H9 (cell line): ENCODE measurements around the gene LRRC55. TPM values are rescaled to one million over a fixed set of nuclear protein-coding genes. Genes with fewer than 3 reads are reported as not detected.

ENCODE experiments used
- DNase-seq: peaks from one replicate; pipeline ENCODE4 v3.0.0-alpha.2; 2017
- H2AFZ ChIP-seq: one replicate; pipeline ENCODE4 v1.6.1; 2013; ENCODE audit warnings: mild to moderate bottlenecking, low read length, control low read depth, moderate library complexity
- H2AK5ac ChIP-seq: 2 replicates; pipeline ENCODE4 v1.6.1; 2013; ENCODE audit warnings: low read length, control low read depth, mixed read lengths; ENCODE audit not compliant: insufficient read length
- H2BK120ac ChIP-seq: one replicate; pipeline ENCODE4 v1.6.1; 2013; ENCODE audit warnings: low read depth, mild to moderate bottlenecking, low read length, control low read depth, inconsistent platforms; ENCODE audit not compliant: poor library complexity, severe bottlenecking
- H2BK12ac ChIP-seq: 2 replicates; pipeline ENCODE4 v1.6.1; 2013; ENCODE audit warnings: low read length, control low read depth, mixed read lengths, low read depth; ENCODE audit not compliant: insufficient read length
- H2BK15ac ChIP-seq: 2 replicates; pipeline ENCODE4 v1.6.1; 2013; ENCODE audit warnings: low read depth, low read length, control low read depth
- H2BK20ac ChIP-seq: one replicate; pipeline ENCODE4 v1.6.1; 2013; ENCODE audit warnings: low read depth, mild to moderate bottlenecking, low read length, control low read depth, inconsistent platforms; ENCODE audit not compliant: poor library complexity, severe bottlenecking
- H2BK5ac ChIP-seq: 2 replicates; pipeline ENCODE4 v1.6.1; 2013; ENCODE audit warnings: low read length, control low read depth, mixed read lengths; ENCODE audit not compliant: insufficient read length
- H3K14ac ChIP-seq: 2 replicates; pipeline ENCODE4 v1.6.1; 2013; ENCODE audit warnings: low read length, control low read depth; ENCODE audit not compliant: insufficient read depth
- H3K18ac ChIP-seq: 2 replicates; pipeline ENCODE4 v1.6.1; 2013; ENCODE audit warnings: low read depth, mild to moderate bottlenecking, mixed read lengths, low read length, control low read depth; ENCODE audit not compliant: insufficient read length
- H3K23ac ChIP-seq: 2 replicates; pipeline ENCODE4 v1.6.1; 2013; ENCODE audit warnings: low read length, control low read depth, mixed read lengths, low read depth; ENCODE audit not compliant: insufficient read length
- H3K23me2 ChIP-seq: 2 replicates; pipeline ENCODE4 v1.6.1; 2013; ENCODE audit warnings: low read depth, mild to moderate bottlenecking, mixed read lengths, low read length, control low read depth; ENCODE audit not compliant: insufficient read length, poor library complexity, severe bottlenecking
- H3K27ac ChIP-seq: 2 replicates; pipeline ENCODE4 v1.5.1; 2013; ENCODE audit warnings: low read length, control low read depth, mixed read lengths, low read depth; ENCODE audit not compliant: insufficient read length
- H3K27me3 ChIP-seq: 2 replicates; pipeline ENCODE4 v1.6.1; 2013; ENCODE audit warnings: low read length, control low read depth, inconsistent platforms; ENCODE audit not compliant: insufficient read depth
- H3K4ac ChIP-seq: 2 replicates; pipeline ENCODE4 v1.6.1; 2013; ENCODE audit warnings: low read depth, mild to moderate bottlenecking, control low read depth, inconsistent platforms, low read length, moderate library complexity
- H3K4me1 ChIP-seq: 2 replicates; pipeline ENCODE4 v1.6.1; 2013; ENCODE audit warnings: low read length, control low read depth, inconsistent platforms; ENCODE audit not compliant: insufficient read depth
- H3K4me2 ChIP-seq: 2 replicates; pipeline ENCODE4 v1.6.1; 2013; ENCODE audit warnings: low read length, control low read depth, mixed read lengths; ENCODE audit not compliant: insufficient read length, insufficient read depth
- H3K56ac ChIP-seq: 2 replicates; pipeline ENCODE4 v1.6.1; 2013; ENCODE audit warnings: low read depth, mild to moderate bottlenecking, mixed read lengths, low read length, control low read depth; ENCODE audit not compliant: insufficient read length
- H3K79me1 ChIP-seq: 2 replicates; pipeline ENCODE4 v1.6.1; 2013; ENCODE audit warnings: low read depth, mild to moderate bottlenecking, moderate library complexity, low read length, control low read depth, inconsistent platforms; ENCODE audit not compliant: insufficient read depth, poor library complexity, severe bottlenecking
- H3K79me2 ChIP-seq: 2 replicates; pipeline ENCODE4 v1.6.1; 2013; ENCODE audit warnings: low read length, control low read depth, inconsistent platforms; ENCODE audit not compliant: insufficient read depth
- H3K9ac ChIP-seq: 2 replicates; pipeline ENCODE4 v1.6.1; 2013; ENCODE audit warnings: low read length, control low read depth, mixed read lengths; ENCODE audit not compliant: insufficient read length; ENCODE audit errors: extremely low read depth
- H3K9me3 ChIP-seq: one replicate; pipeline ENCODE4 v1.6.1; 2013; ENCODE audit warnings: low read depth, low read length, inconsistent platforms; ENCODE audit not compliant: control insufficient read depth
- H3T11ph ChIP-seq: one replicate; pipeline ENCODE4 v1.6.1; 2013; ENCODE audit warnings: mild to moderate bottlenecking, low read length, control low read depth, inconsistent platforms
- H4K20me1 ChIP-seq: one replicate; pipeline ENCODE4 v1.6.1; 2013; ENCODE audit not compliant: control insufficient read depth, insufficient read length, insufficient read depth
- H4K5ac ChIP-seq: 2 replicates; pipeline ENCODE4 v1.6.1; 2013; ENCODE audit warnings: low read depth, mild to moderate bottlenecking, mixed read lengths, low read length, control low read depth; ENCODE audit not compliant: insufficient read length
- H4K8ac ChIP-seq: replicated peaks from 2 replicates; pipeline ENCODE4 v1.6.1; 2013; ENCODE audit warnings: low read length, control low read depth, mixed read lengths, low read depth; ENCODE audit not compliant: insufficient read length
- H4K91ac ChIP-seq: 2 replicates; pipeline ENCODE4 v1.6.1; 2013; ENCODE audit warnings: low read depth, mild to moderate bottlenecking, moderate library complexity, mixed read lengths, low read length, control low read depth; ENCODE audit not compliant: insufficient read length
- H3K27ac Mint-ChIP-seq, 3 experiments: 2 replicates in 2 of 3; 3 replicates in 1 of 3; pipeline ENCODE4 v1.8.0; 2020 to 2021; ENCODE audit warnings: mixed read lengths in 3 of 3, mild to moderate bottlenecking in 1 of 3, moderate library complexity in 1 of 3
- H3K27me3 Mint-ChIP-seq: 2 replicates; pipeline ENCODE4 v1.8.0; 2021; ENCODE audit warnings: low read depth, mild to moderate bottlenecking, moderate library complexity, mixed read lengths
- H3K36me3 Mint-ChIP-seq, 3 experiments: 2 replicates in 2 of 3; 3 replicates in 1 of 3; pipeline ENCODE4 v1.8.0; 2020 to 2021; ENCODE audit warnings: low read depth in 3 of 3, mixed read lengths in 3 of 3; ENCODE audit not compliant: insufficient read depth in 1 of 3
- H3K4me1 Mint-ChIP-seq, 2 experiments: 2 replicates each; pipeline ENCODE4 v1.8.0; 2020; ENCODE audit warnings: mixed read lengths in 2 of 2
- H3K4me3 Mint-ChIP-seq, 2 experiments: 2 replicates in 1 of 2; 3 replicates in 1 of 2; pipeline ENCODE4 v1.8.0; 2020 to 2021; ENCODE audit warnings: mild to moderate bottlenecking in 2 of 2, mixed read lengths in 2 of 2, moderate library complexity in 1 of 2
- H3K9me3 Mint-ChIP-seq, 2 experiments: 2 replicates in 1 of 2; 3 replicates in 1 of 2; pipeline ENCODE4 v1.8.0; 2020; ENCODE audit warnings: mild to moderate bottlenecking in 2 of 2, mixed read lengths in 2 of 2, moderate library complexity in 1 of 2
- WGBS: extraction: QIAGEN DNeasy Blood & Tissue Kit; methylation state at CpG from one replicate; pipeline ENCODE4 v1.1.7; 2013; ENCODE audit warnings: missing lambda C conversion rate, low lambda C conversion rate, mixed read lengths; ENCODE audit not compliant: insufficient read length; ENCODE audit errors: extremely low coverage; 5-methylcytosine and 5-hydroxymethylcytosine counted together
- total RNA-seq: library from RNA; stranded (reverse); gene quantifications from 2 replicates; pipeline ENCODE4 v1.2.1, GENCODE V29; 2021
- TF ChIP-seq, protein P1 (sequence below): fragments of 200-600 bp; sonication (generic); conservative IDR thresholded peaks from 3 replicates; pipeline ENCODE4 v1.8.0; 2021; ENCODE audit warnings: antibody characterized with exemption, mild to moderate bottlenecking

The LRRC55 gene
- total RNA-seq, 1 experiment from 2014 or later: 1.0 TPM

DNA sequence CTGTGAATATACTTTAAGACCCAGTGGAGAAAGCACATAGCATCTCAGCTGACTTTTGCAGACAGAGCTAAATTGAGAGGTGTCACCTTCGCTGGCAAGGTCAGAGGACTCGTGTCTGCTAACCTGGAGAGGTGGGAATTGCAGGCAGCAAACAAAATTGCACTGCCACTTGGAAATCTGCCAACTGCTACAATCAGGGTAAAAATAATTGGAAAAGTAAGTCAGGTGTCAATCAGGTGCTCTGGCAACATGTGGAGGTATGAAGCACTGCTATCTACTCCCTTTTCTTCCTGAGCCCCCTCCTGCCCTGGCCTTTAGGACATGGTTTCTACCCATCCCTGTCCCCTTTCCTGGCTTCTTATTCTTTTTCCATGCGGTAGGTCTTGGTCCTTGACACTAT, 24.1 kb upstream of the LRRC55 start:
- Mint-ChIP-seq H3K9me3 (no peaks in the 10 kb centered on the region), H3K4me1 (peaks cover 26 to 32% of the 10 kb centered on the region in 2 experiments), H3K27me3 (peaks cover 10% of the 10 kb centered on the region), H3K4me3 (no peak overlapping the region), H3K27ac (no peak overlapping the region; a peak in 1 of 7 replicates), H3K36me3 (no peaks in the 10 kb centered on the region)
- Histone ChIP-seq H2BK20ac (no peak overlapping the region), H2AFZ (no peak overlapping the region), H3K79me2 (no peaks in the 10 kb centered on the region), H3K27me3 (no peaks in the 10 kb centered on the region), H3K23ac (no peak overlapping the region), H4K20me1 (no peaks in the 10 kb centered on the region), H3K4me2 (no peak overlapping the region), H2BK15ac (no peak overlapping the region), H4K91ac (no peak overlapping the region), H3K27ac (no peak overlapping the region), H3K4me1 (peaks cover 3% of the 10 kb centered on the region; the same call in 1 of the 2 replicates), H3K4ac (no peak overlapping the region), H3T11ph (no peak overlapping the region), H3K79me1 (no peaks in the 10 kb centered on the region), H4K8ac (no peak overlapping the region), H2BK5ac (no peak overlapping the region), H3K9ac (no peak overlapping the region), H2BK120ac (no peak overlapping the region), H4K5ac (no peak overlapping the region), H3K9me3 (no peaks in the 10 kb centered on the region), H2AK5ac (no peak overlapping the region), H2BK12ac (no peak overlapping the region), H3K23me2 (no peaks in the 10 kb centered on the region), H3K56ac (no peak overlapping the region), H3K14ac (no peak overlapping the region), H3K18ac (no peak overlapping the region)
- no peak for DNase-seq
- no CpG with 5 or more reads among the region's 3 CpGs for WGBS
- TF ChIP-seq, protein P1, sequence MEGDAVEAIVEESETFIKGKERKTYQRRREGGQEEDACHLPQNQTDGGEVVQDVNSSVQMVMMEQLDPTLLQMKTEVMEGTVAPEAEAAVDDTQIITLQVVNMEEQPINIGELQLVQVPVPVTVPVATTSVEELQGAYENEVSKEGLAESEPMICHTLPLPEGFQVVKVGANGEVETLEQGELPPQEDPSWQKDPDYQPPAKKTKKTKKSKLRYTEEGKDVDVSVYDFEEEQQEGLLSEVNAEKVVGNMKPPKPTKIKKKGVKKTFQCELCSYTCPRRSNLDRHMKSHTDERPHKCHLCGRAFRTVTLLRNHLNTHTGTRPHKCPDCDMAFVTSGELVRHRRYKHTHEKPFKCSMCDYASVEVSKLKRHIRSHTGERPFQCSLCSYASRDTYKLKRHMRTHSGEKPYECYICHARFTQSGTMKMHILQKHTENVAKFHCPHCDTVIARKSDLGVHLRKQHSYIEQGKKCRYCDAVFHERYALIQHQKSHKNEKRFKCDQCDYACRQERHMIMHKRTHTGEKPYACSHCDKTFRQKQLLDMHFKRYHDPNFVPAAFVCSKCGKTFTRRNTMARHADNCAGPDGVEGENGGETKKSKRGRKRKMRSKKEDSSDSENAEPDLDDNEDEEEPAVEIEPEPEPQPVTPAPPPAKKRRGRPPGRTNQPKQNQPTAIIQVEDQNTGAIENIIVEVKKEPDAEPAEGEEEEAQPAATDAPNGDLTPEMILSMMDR: no peak
